ENCODE data around the gene CES2.

Gene CES2

DNA sequence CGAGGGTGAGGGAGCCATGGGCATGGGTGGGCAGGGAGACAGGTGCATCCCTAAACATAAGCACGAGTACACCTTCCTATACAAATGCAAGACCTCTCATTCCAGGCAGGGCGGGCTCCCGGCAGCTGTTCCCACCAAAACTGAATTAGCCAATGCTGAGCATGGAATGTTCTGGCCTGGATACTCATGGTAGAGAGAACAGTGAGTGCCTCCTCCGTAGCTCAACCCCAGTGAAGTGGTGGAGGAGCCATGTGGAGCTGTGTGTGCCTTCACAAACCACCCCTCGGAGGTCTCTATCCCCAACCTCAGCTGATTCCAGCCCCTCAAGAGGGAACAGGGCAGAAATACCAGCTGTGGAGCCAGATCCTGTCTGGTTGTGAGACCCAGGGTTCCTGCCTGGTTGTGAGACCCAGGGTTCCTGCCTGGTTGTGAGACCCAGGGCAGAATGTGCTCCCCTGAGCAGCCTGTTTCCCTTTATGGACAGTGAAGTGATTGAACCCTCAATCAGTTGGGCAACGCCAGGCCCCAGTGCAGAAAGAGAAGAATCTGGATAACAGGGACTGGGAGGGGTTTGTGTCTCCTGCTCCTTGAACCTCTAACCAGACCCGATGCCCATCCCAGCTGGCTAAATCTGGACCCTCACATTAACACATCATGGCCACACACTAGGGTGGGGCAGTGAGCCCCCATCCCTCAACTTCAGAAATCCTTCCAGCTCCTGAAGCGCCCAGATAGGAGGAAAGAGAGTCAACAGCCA is 14.2 kb upstream of the CES2 start:
- DNase-seq (ENCODE audit: low read depth), result no peak
- peaks cover 19% of the 10 kb centered on the region for H3K4me1 ChIP-seq (ENCODE audit: control insufficient read depth, insufficient read depth, low read length)
- peaks cover 38% of the 10 kb centered on the region for H3K27me3 ChIP-seq (replicated peaks; ENCODE audit: control insufficient read depth, insufficient read depth, low read length)
- H3K4me3 ChIP-seq (ENCODE audit: low read length), result no peak overlapping the region
- H3K9ac ChIP-seq (ENCODE audit: low read length), result no peak overlapping the region
- no peaks in the 10 kb centered on the region for H3K9me3 ChIP-seq (ENCODE audit: control insufficient read depth, low read length)
- H3K36me3 ChIP-seq (ENCODE audit: control insufficient read depth, insufficient read depth, low read length, severe bottlenecking), result no peaks in the 10 kb centered on the region

- Histone ChIP-seq H3K9me3 (ENCODE audit: control insufficient read depth, low read length) (no peaks in the 10 kb centered on the region), H3K9ac (ENCODE audit: low read length) (no peak overlapping the region), H3K4me1 (ENCODE audit: control insufficient read depth, insufficient read depth, low read length) (peaks cover 25% of the 10 kb centered on the region), H3K36me3 (ENCODE audit: control insufficient read depth, insufficient read depth, low read length, severe bottlenecking) (no peaks in the 10 kb centered on the region), H3K4me3 (ENCODE audit: low read length) (no peak overlapping the region), H3K27me3 (replicated peaks; ENCODE audit: control insufficient read depth, insufficient read depth, low read length) (peaks cover 34% of the 10 kb centered on the region)
- no peak for DNase-seq (ENCODE audit: low read depth)
Measured at GRCh38 chr16:66921729-66922450, 13.4 kb upstream of the CES2 start.

DNA sequence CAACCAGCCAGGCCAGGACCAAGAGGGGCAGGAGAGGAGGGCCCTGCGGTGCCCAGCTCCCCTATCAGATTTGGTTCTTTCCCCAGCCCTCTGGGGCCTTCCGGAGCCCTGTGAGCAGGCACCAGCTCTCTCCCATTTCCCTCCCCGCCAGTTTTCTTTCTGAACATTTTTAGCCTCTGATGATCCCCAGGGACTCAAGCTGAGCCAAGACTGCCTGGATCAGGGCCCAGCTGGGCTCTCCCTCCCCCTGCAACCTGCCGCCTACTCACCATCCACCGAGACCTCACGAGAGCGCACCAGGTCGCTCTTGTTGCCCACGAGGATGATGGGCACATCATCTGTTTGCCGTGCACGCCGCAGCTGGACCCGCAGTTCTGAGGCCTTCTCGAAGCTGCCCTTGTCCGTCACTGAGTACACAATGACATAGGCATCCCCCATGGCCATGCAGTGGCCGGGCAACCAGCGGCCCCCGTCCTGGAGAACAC is 12.0 kb upstream of the CES2 start:
- H3K27me3 ChIP-seq (replicated peaks; ENCODE audit: control insufficient read depth, insufficient read depth, low read length), result peaks cover 27% of the 10 kb centered on the region
- no peak for DNase-seq (ENCODE audit: low read depth)
- no peak overlapping the region for H3K4me3 ChIP-seq (ENCODE audit: low read length)
- H3K4me1 ChIP-seq (ENCODE audit: control insufficient read depth, insufficient read depth, low read length), result peaks cover 35% of the 10 kb centered on the region
- no peak overlapping the region for H3K9ac ChIP-seq (ENCODE audit: low read length)
- no peaks in the 10 kb centered on the region for H3K9me3 ChIP-seq (ENCODE audit: control insufficient read depth, low read length)
- H3K36me3 ChIP-seq (ENCODE audit: control insufficient read depth, insufficient read depth, low read length, severe bottlenecking), result no peaks in the 10 kb centered on the region

GRCh38 chr16:66923866-66924265 is 11.4 kb upstream of the CES2 start:
- Histone ChIP-seq H3K36me3 (ENCODE audit: control insufficient read depth, insufficient read depth, low read length, severe bottlenecking) (no peaks in the 10 kb centered on the region), H3K9me3 (ENCODE audit: control insufficient read depth, low read length) (no peaks in the 10 kb centered on the region), H3K9ac (ENCODE audit: low read length) (no peak overlapping the region), H3K27me3 (replicated peaks; ENCODE audit: control insufficient read depth, insufficient read depth, low read length) (peaks cover 25% of the 10 kb centered on the region), H3K4me1 (ENCODE audit: control insufficient read depth, insufficient read depth, low read length) (peaks cover 35% of the 10 kb centered on the region), H3K4me3 (ENCODE audit: low read length) (no peak overlapping the region)
- DNase-seq (ENCODE audit: low read depth), result no peak

DNA sequence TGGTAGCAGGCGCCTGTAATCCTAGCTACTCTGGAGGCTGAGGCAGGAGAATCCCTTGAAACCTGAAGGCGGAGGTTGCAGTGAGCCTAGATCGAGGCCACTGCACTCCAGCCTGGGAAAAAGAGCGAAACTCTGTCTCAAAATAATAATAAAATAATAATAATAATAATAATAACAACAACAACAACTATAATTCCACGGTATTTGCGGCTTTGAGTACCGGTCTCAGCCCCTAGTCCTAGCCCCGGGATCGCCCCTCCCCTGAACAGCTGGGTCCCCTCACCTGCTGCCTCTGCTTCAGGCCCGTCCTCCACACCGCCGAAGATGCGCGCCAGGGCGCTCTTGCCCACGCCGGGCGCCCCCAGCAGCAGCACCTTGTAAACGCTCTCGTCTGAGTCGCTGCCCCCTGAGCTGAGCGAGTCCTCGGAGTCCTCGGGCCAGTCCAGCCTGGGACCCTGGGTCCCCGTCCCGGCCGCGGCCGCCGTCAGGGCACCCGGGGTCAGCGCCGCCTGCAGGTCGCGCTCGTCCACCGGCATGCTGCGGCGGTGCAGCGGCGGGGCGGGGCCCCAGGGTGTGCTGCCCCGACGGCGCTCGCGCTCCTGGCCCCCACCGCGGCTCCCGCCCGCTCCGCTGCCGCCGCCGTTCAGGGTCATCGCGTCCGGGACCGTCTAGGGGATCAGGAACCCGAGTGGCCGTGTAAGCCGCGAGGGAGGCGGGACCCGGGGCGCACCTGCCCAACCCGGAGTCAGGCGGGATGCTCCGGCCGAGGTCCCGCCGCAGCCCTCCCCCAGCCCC is 10.6 kb upstream of the CES2 start:
- peak overlapping the region; percentile 23 for H3K4me3 ChIP-seq (ENCODE audit: low read length)
- no peak overlapping the region for H3K9ac ChIP-seq (ENCODE audit: low read length)
- peaks cover 35% of the 10 kb centered on the region for H3K4me1 ChIP-seq (ENCODE audit: control insufficient read depth, insufficient read depth, low read length)
- H3K36me3 ChIP-seq (ENCODE audit: control insufficient read depth, insufficient read depth, low read length, severe bottlenecking), result no peaks in the 10 kb centered on the region
- H3K9me3 ChIP-seq (ENCODE audit: control insufficient read depth, low read length), result no peaks in the 10 kb centered on the region
- peak; percentile 54 for DNase-seq (ENCODE audit: low read depth)
- H3K27me3 ChIP-seq (replicated peaks; ENCODE audit: control insufficient read depth, insufficient read depth, low read length), result peaks cover 16% of the 10 kb centered on the region

DNA sequence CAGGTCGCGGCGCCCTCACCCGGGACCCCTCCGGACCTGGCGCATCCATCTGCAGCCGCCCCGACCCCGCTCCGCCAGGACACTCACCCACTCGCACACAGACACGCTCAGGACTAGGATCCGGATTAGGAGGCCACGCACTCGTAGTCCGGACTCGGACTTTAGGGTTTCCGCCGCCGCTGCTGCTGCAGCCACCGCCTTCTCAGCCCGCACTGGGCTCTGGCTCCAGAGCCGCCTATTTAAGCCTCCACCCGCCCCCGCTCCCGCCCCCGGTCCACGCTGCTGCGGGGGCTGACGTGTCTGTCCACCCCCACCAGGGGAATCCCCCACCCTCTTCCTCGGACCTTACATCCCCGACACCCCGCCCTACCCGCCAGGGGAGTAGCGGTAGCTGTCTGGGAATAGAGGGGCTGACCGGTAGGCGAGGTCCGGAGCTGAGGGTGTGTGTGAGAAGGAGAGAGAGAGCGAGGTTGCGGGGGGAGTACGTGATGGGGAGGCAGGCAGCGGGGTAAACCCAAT is 9.9 kb upstream of the CES2 start, which contains the start of gene RRAD:
RRAD (minus strand) TSS at position 214 of the 519 bp plus-strand sequence. CDS start 356 bp downstream, outside the sequence.
- DNase-seq (ENCODE audit: low read depth), result peak; percentile 54
- Histone ChIP-seq H3K27me3 (replicated peaks; ENCODE audit: control insufficient read depth, insufficient read depth, low read length) (peaks cover 11% of the 10 kb centered on the region), H3K9ac (ENCODE audit: low read length) (no peak within 1 kb of the TSS), H3K4me3 (ENCODE audit: low read length) (peak within 1 kb of the TSS; percentile 23), H3K36me3 (ENCODE audit: control insufficient read depth, insufficient read depth, low read length, severe bottlenecking) (no peaks in the 10 kb centered on the region), H3K9me3 (ENCODE audit: control insufficient read depth, low read length) (no peaks in the 10 kb centered on the region), H3K4me1 (ENCODE audit: control insufficient read depth, insufficient read depth, low read length) (peaks cover 39% of the 10 kb centered on the region)

GRCh38 chr16:66926171-66926947 is 9.0 kb upstream of the CES2 start:
- no peaks in the 10 kb centered on the region for H3K9me3 ChIP-seq (ENCODE audit: control insufficient read depth, low read length)
- H3K36me3 ChIP-seq (ENCODE audit: control insufficient read depth, insufficient read depth, low read length, severe bottlenecking), result no peaks in the 10 kb centered on the region
- peaks cover 42% of the 10 kb centered on the region for H3K4me1 ChIP-seq (ENCODE audit: control insufficient read depth, insufficient read depth, low read length)
- peaks cover 4% of the 10 kb centered on the region for H3K27me3 ChIP-seq (replicated peaks; ENCODE audit: control insufficient read depth, insufficient read depth, low read length)
- H3K4me3 ChIP-seq (ENCODE audit: low read length), result no peak overlapping the region
- no peak overlapping the region for H3K9ac ChIP-seq (ENCODE audit: low read length)
- no peak for DNase-seq (ENCODE audit: low read depth)

DNA sequence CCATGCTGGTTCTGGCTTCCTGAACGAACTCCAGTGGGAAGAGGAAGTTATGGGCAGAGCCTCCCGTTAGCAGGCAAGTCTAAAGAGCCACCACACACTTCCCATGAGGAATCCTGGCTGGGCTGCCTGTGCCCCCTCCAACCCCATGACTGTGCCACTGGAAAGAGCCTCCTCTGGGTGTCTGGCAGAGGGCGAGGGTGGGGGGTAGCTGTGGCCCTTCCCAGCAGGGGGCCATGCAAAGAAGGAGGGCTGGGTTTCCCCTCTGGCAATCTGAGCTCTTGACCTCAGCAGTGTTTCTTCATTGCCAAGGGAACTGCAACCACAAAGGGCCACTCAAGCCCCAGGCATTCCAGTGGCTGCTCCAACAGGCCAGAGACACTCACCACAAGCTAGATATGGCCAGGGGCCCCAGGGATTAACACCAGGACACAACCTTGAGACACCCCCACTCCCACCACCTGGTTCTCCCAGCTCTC is 8.3 kb upstream of the CES2 start:
- Histone ChIP-seq H3K4me3 (ENCODE audit: low read length) (no peak overlapping the region), H3K36me3 (ENCODE audit: control insufficient read depth, insufficient read depth, low read length, severe bottlenecking) (no peaks in the 10 kb centered on the region), H3K27me3 (replicated peaks; ENCODE audit: control insufficient read depth, insufficient read depth, low read length) (no peaks in the 10 kb centered on the region), H3K9me3 (ENCODE audit: control insufficient read depth, low read length) (no peaks in the 10 kb centered on the region), H3K4me1 (ENCODE audit: control insufficient read depth, insufficient read depth, low read length) (peaks cover 42% of the 10 kb centered on the region), H3K9ac (ENCODE audit: low read length) (no peak overlapping the region)
- DNase-seq (ENCODE audit: low read depth), result peak; percentile 65

- Histone ChIP-seq H3K4me3 (ENCODE audit: low read length) (no peak overlapping the region), H3K9ac (ENCODE audit: low read length) (no peak overlapping the region), H3K4me1 (ENCODE audit: control insufficient read depth, insufficient read depth, low read length) (peaks cover 39% of the 10 kb centered on the region), H3K27me3 (replicated peaks; ENCODE audit: control insufficient read depth, insufficient read depth, low read length) (no peaks in the 10 kb centered on the region), H3K36me3 (ENCODE audit: control insufficient read depth, insufficient read depth, low read length, severe bottlenecking) (no peaks in the 10 kb centered on the region), H3K9me3 (ENCODE audit: control insufficient read depth, low read length) (no peaks in the 10 kb centered on the region)
- no peak for DNase-seq (ENCODE audit: low read depth)
Measured at GRCh38 chr16:66927918-66928649, 7.2 kb upstream of the CES2 start.
